Stimulated activated CD4-positive, alpha-beta T cell treated with anti-CD3 and anti-CD28 coated beads, Interleukin-4, amount 100 ng/mL, for 4 hours (primary cell): ENCODE measurements around the gene FBXO31.

Source experiments
- DNase-seq, 2 experiments: peaks; one replicate each; pipeline ENCODE4 v3.0.0-alpha.2; 2020

FBXO31 gene, protein sequence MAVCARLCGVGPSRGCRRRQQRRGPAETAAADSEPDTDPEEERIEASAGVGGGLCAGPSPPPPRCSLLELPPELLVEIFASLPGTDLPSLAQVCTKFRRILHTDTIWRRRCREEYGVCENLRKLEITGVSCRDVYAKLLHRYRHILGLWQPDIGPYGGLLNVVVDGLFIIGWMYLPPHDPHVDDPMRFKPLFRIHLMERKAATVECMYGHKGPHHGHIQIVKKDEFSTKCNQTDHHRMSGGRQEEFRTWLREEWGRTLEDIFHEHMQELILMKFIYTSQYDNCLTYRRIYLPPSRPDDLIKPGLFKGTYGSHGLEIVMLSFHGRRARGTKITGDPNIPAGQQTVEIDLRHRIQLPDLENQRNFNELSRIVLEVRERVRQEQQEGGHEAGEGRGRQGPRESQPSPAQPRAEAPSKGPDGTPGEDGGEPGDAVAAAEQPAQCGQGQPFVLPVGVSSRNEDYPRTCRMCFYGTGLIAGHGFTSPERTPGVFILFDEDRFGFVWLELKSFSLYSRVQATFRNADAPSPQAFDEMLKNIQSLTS

DNA sequence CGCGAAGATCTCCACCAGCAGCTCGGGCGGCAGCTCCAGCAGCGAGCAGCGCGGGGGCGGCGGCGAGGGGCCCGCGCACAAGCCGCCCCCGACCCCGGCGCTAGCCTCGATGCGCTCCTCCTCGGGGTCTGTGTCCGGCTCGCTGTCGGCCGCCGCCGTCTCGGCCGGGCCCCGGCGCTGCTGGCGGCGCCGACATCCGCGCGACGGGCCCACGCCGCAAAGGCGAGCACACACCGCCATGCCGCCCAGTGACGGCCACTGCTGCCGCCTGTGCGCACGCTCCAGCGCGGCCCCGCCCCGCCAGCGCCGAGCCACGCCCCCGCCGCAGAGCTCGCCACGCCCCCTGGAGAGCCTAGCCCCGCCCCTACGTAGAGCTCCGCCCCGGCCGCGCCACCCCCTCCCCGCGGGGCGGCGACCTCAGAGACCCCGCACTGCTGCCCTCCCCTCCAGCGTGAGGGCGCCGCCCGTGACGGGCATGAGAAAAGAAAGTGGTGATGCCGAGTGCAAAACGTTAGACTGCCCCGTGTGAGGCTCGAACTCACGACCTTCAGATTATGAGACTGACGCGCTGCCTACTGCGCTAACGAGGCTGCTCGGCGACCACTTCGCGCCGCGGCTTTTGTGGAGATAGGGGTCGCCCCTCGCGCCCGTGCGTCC lies at the start of gene FBXO31:
Gene FBXO31 (minus strand): TSS at position 272 of the 657 bp plus-strand sequence. CDS start 32 bp downstream, at position 240.
- peak; percentile 89 to 95 for DNase-seq

DNA sequence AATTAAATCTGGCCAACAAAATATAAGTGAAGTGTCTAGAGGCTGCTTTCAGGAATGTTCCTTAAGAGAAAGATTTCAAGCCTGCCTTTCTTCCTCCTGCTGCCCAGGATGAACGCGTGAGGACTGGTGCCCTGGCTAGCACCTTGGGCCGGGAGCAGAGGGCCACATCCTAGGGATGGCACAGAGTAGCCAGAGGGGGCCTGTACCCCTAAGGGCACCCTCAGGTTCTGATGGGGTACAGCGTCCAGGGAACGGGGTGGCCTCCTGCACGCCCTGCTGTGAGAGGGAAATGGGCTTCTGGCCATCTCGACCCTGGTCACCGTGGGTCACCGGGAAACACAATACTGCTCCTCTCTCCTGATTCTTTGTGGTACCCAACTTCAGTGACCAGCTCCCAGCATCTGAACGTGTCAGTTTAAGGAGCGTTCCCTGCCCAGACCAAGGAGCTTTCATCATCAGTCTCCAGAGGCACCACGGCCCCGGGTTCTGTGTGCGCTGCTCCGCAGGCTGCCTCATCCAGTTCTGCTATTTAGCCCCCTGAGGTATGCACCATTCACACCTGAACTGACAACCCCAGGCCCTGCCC lies 48.8 kb upstream of the FBXO31 start:
- DNase-seq = no peak

DNA sequence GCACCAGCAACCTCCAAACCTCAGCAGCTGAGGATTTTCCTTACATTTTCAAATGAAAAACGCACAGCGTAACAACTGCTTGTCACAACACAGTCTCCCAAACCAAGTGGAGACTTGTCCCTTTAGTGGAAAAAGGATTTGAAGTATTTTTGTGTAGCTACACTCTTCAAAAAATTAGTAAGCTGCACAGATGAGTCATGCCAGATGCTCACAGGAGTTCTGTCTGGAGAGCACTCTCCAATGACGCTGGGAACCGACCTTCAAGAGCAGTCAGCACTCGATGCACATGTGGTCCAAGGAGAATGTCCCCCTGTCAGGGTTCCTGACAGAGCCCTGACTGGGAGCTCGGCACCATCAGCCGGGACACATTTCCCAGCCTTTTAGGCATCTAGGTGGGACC lies 48.4 kb upstream of the FBXO31 start:
- no peak for DNase-seq

DNA sequence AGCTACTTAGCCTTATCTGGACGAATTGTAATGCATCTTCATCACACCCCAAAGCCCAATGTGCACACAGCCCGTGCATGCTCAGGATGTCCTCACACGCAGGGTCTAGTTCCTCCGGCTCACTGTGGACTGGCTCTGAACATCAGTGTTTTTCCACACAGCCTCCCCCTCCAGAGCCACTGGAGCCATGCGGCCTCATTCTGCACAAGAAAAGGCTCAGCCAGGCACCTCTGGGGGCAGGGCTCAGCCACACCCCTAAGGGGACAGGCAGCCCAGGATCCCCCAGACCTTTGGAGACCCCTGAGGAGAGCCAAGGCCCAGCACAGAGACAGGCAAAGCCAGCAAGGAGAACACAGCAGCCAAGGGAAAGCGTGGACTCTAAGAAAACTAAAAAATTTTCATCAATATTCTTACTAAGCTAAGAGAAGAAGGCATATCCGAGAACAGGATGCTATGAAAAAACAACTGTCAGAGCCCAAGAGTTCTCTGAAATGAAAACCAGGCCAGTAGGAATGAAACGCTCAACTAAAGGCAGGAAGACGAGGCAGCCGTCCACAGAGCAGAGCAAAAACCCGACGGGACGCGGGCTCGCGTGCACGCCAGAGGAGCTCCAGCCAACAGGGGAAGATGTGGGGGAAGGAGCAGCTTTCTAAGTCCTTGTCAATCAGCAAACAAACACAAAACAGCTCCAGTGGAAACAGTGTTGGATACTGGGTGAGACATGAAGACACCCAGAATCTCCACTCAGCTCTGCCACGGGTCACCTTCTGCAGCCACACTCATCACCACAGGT lies 43.0 kb upstream of the FBXO31 start:
- DNase-seq = no peak

DNA sequence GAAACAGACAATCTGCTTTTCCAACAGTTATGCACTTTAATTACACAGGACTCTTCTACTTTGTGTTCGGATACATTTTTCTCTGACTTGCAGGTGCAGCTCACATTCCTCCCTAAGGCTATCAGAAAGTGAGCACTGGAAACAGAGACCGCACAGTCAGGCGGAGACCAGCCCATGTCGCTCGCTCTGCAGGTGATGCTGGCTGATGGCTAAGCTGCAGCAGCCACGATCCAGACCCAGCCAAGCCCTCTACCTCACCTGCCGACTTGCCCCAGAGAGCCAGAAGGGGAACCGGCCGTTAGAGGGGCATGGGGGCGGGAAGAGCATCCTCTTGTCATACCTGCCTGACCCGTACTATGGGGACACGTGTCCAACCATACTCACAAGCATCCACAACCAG lies 42.4 kb upstream of the FBXO31 start:
- DNase-seq = no peak

DNA sequence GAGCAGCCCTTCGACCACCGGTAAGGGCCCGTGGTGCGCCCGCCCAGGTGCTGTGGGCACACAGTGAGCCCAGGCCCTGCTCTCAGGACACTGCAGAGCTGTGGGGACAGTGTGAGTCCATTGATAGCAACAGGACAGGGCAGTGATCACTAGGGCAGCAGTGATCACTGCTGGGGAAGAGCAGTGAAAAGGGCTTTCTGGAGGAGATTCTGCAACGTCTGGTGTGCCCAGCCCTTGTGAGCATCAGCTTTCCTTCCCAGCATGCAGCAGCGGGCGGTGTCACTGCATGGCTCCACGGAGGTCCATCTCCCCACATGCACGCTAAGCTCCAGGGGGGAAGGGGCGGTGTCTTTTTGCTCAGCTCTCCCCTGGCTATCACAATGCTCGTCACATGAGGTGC lies 40.7 kb upstream of the FBXO31 start:
- DNase-seq = no peak

DNA sequence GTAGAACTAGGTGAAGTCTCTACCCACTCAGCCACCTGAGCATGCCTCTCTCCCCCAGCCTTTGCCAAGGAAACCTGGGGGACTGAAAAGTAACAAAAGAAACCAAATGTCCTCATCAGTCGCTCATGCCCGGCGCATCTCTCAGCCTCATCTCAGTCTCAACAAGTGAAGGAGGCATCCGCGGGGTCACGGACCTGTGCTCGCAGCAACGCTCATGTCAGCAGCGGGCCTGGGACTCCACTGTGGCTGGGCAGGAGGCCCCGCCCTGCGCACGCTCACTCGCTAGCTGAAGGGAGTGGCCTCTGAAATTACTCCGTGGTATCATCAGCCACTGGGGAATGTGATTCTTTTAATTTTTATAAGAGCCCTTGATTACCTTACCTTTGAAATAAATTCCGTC lies 39.9 kb upstream of the FBXO31 start:
- no peak for DNase-seq

DNA sequence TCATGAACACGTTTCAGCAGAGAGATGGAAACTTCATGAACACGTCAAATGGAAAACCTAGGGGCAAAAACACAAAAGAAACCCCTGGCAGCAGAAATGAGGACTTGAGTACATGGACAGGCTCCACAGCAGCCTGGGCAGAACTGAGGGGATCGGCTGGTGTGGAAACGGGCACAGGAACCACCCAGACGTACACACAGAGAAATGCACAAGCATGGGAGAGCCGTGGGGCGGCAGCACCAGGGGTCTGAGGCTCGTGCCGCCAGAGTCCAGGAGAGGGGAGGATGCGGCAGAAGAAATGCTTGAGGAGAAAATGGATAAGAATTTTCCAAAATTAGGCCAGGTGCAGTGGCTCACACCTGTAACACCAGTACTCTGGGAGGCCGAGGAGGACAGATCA lies 38.5 kb upstream of the FBXO31 start:
- DNase-seq = no peak

DNA sequence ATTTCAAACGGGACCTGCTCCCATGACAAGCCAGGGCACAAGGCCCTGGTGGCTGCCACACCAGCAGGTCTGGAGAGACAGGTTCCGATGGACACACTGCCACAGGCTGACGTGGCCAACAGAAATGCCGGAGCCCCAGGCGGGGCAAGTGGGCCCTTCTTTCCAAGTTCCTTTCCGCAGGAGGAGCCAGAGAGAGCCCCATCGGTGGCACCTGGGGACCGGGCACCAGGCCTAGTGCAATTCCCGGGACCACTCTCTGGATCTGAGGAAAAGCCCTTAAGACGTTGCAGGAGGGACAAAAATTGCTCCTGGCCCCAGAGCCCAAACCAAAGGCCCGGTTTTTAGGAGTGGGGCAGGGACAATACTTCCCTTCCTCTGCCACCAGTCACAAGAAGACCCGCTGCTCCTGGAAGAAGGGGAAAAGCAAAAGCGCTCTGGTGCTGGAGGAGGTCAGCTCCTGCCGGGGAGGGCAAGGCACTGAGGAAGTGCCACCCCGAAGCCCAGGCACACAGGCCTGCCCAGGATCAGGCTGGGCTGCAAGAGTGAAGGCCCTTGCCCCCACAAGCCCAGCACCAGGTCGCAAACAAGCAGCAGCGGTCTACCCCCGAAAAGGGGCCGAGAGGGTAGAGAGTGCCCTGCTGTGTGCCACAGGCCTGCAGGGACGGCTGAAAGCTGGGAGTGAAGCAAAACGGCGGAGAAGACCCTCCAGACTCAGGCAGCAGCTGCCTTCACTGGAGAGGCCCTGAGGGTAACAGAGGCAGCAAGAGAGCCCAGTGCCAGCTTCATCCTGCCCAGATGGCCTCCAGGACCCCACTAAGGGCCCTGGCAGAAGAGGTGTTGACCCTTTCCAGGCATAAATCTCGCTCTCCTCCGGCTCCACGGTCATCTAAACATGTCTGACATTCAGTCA lies 37.7 kb upstream of the FBXO31 start:
- no peak for DNase-seq

DNA sequence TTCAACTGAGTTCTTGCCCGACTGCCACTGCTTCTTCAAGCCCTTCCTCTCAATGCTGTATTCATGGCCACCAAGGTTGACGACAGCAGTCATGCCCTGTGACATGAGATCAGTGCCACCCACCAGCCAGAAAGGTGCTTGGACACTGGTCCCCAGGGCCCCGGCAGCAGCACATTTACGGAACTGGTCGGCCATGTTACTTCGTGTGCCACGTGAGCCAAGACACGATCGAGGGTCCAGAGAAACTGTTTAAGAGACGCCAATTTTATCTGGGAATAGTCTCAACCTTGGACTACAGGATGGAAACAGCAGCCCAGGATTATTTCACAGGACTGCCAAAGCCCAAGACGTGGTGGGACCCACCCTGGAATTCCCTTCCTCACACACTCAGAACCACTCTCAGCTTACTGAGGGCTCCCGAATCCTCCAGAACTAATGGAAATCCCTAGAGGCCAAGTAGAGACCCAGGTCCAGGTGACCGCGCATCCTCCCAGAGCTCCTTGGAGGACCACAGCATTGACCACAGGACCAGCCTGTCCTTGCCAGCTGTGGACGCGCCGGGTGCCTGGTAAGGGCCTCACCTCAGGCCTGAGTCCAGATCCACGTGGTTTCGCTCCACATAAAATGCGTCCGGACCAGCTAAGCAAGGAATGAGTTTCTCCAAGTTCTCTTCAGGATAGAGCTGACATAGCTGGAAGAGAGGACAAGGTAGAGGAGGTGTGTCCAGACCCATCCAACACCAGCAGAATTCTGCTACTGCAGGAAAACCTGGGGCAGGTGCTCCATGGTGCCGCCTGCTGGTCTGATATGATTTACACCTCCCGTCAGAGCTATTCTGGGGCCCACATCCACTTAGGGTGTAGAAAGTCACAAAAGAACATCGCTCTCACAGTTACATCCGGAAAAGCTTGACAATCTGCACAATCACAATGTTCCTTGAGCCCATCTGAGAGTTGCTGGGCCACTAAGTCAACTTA lies 36.7 kb upstream of the FBXO31 start:
- DNase-seq = no peak

DNA sequence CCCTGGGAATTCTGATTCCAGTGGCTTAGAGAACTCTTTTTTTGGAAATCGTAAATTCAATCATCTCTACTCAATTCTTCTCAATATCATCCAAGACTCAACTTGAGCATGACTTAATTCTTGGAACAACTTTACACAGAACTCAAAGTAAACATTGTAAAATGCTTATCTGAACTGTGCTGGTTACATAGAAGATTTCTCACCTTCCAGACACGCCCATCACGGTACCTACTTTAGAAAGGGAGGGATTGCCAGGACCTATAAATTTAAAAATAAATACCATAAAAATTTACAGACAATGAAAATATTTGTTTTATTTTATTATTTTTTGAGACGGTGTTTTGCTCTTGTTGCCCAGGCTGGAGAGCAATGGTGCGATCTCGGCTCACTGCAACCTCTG lies 35.1 kb upstream of the FBXO31 start:
- no peak for DNase-seq

DNA sequence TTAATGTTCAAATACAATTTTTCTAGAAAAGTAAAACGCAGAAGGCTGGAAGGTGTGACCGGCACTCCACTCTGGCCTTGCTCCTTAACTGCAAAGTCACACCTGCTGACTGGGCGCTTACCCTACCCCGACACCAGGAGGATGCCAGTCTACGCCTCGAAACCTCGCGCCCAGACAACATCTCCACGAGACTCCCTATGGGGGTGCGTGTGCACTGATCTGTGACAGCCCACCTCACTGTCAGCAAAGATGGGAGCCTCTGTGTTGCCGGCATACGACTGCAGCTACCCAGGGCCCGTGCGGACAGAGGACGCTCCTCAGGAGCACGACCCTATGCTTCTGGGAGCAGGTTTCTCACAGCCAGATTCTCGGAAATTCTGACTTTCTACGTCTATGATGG lies 34.6 kb upstream of the FBXO31 start:
- DNase-seq = no peak

DNA sequence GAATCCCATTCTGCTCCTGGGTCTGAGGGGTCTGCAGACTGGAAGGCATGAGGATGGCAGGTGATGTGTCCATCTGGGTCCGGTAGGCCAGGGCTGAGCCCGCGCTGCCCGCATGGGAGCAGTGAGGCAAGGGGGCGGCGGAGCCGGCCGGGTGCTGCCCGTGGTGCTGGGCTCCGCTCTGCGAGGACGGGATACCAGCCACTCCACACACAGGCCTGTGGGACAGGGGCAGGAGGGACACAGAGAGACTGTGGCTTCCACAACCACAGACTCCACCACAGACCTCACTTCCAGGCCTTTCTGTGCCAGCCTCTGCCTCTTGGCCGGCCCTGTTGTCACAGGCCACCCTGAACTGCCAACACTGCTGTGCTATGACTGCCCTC lies 33.9 kb upstream of the FBXO31 start:
- DNase-seq = no peak

DNA sequence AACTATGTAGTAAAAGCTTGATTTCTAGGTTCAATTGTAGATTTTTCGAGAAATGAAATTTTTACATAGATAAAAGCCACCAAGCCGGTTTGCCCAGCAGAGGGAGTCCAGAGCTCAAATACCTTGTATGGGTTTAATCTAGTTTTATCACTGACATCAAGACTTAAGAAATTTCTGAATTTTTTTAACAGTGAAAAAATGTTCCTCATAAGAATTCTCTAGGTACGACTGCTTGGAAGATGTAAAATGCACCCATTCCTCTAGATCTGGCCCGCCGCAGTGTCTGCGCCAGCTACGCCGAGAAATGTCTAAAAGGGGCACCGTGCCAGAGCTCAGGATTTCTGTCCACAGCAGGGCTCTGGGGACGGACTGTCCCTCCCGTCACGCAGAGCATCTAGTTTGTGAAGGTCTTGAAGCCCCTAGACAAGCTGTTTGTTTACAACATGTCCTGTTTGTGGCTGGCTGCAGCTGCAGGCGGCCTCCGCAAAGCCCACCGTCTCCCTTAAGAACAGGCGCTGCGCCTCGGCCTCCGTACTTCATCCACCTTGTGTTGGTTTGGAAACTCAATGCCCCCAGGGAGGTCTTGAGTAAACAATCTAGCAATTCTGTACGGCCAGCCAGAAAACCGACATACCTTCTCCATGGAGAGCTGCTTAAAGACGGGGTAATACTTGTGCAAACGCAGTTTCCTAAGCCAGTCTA lies 33.4 kb upstream of the FBXO31 start:
- DNase-seq = peak in 1 of 2 experiments; percentile 15

DNA sequence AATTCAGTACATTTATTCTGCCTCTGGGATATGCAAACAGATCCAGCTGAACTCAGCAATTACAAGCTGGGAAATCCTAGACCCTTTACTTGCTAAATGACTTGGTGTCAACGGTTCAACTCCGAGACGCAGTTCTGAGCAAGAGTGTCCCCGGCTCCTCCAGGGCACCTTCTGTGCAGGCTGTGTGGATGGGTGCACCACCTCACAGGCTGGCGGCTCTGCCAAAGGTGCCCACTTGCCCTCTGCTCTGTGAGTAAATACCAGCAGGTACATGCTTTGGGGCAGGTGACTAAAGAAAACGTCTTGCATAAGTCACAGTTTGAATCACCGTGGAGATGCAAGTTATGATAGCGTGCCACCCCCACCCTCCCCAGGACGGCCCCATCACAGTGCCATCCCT lies 31.9 kb upstream of the FBXO31 start:
- DNase-seq = no peak

DNA sequence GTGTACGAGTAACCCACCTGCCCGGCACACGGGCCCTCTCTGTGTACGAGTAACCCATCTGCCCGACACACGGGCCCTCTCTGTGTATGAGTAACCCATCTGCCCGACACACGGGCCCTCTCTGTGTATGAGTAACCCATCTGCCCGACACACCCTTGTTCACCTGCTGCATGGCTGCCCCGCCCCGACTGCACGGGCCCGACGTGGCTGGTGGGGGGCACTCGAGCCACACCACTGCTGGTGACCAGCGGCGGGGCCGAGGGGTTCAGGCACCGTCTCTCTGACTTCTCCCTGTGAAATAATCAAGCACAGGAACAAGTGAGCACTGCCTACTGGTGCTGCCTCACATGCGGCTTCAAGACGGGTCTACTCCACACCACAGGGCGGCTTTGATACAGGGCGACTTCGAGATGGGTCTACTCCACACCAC lies 30.7 kb upstream of the FBXO31 start:
- DNase-seq = no peak

DNA sequence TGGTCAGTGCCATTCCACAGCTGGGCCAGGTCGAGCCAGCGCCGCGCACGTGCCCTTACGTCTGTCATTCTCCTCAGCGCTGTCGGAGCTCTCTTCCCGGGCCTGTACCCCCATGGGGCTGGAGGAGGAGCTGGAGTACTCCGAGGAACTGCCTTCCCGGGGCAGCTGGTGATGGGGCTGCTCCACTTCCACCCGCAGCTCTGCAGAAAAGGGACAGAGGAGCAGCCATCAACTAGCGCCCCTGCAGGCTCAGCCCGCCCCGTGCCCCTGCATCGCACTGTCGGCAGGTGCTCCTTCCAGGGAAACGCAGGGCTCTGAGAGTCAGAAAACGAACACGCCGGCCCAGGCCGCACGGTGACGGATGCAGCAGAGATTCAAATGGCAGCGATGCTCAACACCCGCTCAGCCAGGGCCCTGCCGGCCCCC lies 29.4 kb upstream of the FBXO31 start:
- DNase-seq = no peak

DNA sequence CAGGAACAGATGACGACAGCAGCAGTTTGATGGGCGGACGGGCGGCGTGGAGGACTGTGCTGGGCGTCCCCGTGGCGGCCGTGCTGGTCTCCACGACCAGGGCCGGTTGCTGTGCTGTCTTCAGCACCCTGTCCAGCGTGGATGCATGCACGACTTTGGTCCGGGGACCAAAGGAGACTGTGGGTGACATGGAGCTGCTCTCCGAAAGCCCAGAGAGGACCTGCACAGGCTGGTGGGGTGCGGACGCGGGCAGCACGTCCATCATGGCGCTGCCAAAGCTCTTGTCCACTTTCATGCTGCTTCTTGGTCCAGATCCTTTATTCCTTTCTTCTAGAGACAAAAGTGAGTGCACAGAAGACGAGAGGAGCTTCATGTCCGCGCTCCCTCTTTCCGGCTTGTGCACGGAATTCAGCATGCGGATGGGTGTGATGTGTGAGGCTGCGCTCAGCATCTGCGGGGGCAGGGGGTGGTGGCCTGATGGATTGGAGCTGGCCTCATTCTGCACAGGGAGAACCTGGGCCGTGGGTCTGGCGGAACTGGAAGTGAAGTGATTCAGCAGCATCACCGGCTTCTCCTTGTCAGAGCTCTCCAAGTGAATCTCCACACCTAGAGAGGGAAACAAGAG lies 28.9 kb upstream of the FBXO31 start:
- DNase-seq = no peak
